HG03175 (cell line): ENCODE results near the gene TAS2R19.
"Not testable (repeated sequence)": the region's sequence is repeated elsewhere in the genome, so short reads cannot be mapped to it uniquely, and the experiment has no call there.

Experiments
- ATAC-seq: cut with Tn5 transposase; IDR thresholded peaks from one replicate; pipeline ENCODE4 v1.9.1; 2021; ENCODE audit warnings: mild to moderate bottlenecking, moderate library complexity; ENCODE audit not compliant: unreplicated experiment

The TAS2R19 gene

GRCh38 chr12:11022520-11022919 lies at the start of gene TAS2R19:
Gene TAS2R19, minus strand, starts transcription at chr12:11022620. Its CDS starts 49 bp downstream, at chr12:11022571.
- ATAC-seq = no peak

- ATAC-seq = no peak
Measured at GRCh38 chr12:11071414-11071813, 49.0 kb upstream of the TAS2R19 start.

DNA sequence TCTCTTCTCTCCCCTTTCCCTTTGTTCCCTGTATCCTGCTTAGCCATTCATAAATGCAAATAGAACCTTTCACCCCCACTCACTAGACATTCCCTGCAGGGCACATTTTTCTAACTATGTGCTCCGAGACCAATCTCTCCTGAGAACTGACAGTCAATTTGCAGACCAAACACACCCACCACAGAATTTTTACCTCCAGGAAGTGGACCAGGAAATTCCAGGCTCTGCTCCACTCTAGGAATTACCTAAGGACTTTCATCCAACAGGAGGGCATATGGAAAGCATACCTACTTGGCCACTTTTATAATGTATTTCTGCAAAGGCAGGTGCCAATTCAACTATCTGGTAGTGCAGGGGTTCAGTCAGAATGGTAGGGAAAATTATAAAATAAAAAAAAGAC lies 48.6 kb upstream of the TAS2R19 start:
- no peak for ATAC-seq

DNA sequence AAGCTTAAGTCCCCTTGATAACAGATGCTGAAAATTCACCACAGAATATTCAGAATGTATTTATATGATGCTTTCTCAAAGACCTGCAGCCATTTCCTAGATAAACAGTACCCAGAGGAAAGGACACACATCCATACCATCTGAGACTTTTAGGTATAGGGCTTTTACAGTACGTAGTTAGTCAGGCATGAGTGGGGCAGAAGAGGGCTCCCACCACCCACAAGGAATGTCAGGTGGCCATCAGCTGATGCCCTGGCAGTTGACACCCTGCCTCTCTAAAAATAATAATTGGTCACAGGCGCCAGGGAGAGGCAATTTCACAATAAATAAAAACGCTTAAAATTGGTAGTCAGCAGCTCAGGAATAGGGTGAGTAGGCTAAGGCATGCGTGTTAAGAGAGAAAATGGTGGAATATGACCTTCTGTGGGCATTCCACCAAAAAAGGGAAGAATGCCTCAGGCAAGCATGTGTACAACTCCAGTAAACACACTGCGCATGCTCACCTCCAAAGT lies 47.5 kb upstream of the TAS2R19 start:
- ATAC-seq = no peak

DNA sequence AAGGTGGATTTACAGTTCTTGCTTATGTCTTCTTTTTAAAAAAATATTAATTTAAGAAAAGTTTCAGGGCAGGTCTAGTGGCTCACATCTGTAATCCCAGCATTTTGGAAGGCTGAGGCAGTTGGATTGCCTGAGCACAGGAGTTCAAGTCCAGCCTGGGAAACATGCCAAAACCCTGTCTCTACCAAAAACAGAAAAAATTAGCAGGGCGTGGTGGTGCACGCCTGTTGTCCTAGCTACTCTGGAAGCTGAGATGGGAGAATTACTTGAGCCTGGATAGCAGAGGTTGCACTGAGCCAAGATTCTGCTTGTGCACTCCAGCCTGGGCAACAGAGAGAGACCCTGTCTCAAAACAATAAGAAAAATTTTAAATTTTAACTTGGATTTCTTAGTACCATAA lies 45.1 kb upstream of the TAS2R19 start:
- ATAC-seq = no peak

DNA sequence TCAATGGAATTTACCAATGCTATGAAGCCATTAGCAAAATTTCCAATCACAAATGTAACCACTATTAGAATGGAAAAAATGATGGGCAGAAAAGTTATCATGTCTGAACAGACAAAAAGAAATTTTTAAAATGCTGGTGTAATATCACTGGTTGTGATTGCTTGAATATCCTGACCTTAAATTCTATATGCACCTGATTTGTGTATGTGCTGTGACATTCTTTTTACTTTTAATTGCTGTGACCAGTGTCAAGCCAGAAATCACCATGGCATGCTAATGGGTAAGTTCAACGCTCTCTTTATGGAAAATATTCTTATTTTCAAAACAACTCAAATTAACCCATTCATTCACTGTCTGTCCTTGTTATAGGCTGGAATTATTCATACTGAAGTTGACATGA lies 39.8 kb upstream of the TAS2R19 start, which contains the start of gene TAS2R46:
TAS2R46 (minus strand) TSS at position 101 of the 400 bp plus-strand sequence; CDS start at position 101, 0 bp downstream.
- not testable (repeated sequence) for ATAC-seq

- ATAC-seq = no peak
Measured at GRCh38 chr12:11059784-11060183, 37.4 kb upstream of the TAS2R19 start.

GRCh38 chr12:11059041-11059440 lies 36.6 kb upstream of the TAS2R19 start:
- ATAC-seq = no peak

- no peak for ATAC-seq
Measured at GRCh38 chr12:11055306-11055705, 32.9 kb upstream of the TAS2R19 start.

DNA sequence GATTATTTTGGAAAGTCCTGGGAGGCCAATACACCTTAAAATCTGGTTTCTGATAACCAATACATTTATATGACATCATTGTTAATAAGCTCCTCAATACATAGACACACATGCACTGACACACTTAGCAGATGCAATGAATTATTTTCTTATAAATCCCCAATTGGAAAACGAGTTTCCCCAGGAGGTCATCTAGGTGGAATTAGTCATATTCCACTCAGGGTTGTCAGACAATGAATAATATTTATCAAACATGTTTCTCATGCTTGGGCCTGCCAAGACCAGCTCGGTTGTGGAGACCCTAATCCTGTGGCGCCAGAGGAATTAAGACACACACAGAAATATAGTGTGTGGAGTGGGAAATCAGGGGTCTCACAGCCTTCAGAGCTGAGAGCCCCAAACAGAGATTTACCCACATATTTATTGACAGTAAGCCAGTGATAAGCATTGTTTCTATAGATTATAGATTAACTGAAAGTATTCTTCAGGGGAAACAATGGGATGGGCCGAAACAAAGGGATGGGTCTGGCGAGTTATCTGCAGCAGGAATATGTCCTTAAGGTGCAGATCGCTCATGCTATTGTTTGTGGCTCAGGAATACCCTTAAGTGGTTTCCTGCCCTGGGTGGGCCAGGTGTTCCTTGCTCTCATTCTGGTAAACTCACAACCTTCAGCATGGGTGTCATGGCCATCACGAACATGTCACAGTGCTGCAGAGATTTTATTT lies 27.5 kb upstream of the TAS2R19 start:
- not testable (repeated sequence) for ATAC-seq

DNA sequence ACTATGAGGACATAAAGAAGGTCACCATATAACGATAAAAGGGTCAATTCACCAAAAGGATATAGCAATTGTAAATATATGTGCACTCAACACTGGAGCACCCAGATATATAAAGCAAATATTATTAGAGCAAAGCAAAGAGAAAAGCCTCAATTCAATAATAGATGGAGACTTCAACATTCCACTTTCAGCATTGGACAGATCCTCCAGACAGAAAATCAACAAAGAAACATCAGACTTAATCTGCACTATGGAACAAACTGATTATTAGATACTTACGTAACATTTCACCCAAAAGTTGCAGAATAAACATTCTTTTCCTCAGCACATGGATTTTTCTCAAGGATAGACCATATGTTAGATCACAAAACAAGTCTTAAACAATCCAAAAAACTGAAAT lies 18.9 kb upstream of the TAS2R19 start:
- ATAC-seq = not testable (repeated sequence)

- ATAC-seq = no peak
Measured at GRCh38 chr12:11040162-11040561, 17.7 kb upstream of the TAS2R19 start.

DNA sequence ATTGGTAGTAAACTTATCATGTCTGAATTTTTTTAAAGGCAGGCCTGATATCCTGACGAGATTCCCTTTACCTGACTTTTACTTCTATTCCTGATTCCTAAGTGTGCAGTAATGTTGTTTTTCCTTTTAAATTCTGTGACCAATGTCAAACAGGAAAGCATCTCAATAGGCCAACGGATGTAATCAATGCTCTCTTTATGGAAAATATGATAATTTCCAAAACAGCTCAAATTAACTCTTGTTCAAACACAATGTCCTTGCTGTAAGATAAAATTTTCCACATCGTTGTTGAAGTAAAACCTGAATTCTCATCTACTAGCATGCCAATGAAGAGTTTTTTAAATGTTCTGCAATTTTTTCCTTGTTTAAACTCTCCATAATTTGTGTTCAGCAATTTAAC lies 16.8 kb upstream of the TAS2R19 start:
- no peak for ATAC-seq

- not testable (repeated sequence) for ATAC-seq
Measured at GRCh38 chr12:11033959-11034358, 11.5 kb upstream of the TAS2R19 start.

- no peak for ATAC-seq
Measured at GRCh38 chr12:11031307-11031706, 8.9 kb upstream of the TAS2R19 start, which contains the start of gene TAS2R31. Gene TAS2R31, minus strand, starts transcription at chr12:11031407. Its CDS starts 72 bp downstream, at chr12:11031335.

DNA sequence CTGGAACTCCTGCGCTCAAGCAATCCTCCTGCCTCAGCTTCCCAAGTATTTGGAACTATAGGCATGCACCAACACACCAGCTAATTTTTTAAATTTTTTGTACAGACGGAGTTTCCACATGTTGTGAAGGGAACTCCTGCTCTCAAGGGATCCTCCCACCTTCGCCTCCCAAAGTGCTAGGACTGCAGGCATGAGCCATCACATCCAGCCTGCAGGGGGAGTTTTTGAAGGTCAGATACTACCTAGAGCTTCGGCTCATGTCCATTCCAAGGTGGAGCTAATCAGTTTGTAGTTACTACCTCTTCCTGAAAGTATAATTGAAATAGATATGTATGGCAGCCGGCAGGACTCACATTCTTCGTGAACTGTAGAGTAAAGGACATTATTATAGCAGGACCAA lies 3.7 kb upstream of the TAS2R19 start:
- ATAC-seq = no peak

DNA sequence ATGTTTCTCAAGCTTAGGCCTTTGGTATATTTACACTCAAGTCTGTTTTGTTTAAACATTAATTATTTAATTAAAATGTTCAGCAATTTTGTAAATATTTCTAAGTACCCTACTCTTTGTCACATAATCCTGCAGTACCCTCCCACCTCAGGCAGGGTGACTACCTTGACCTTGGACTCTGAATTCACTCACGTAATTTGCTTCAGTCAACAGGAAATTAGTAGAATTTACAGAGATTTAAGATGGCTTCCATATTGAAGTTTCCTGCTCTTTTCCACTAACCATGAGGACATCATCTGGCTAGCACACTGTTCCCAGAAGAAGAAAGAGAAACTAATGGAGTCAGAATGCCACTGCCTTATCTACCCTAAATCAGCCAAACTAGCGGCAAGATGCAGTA lies 967 bp upstream of the TAS2R19 start:
- no peak for ATAC-seq

- ATAC-seq = no peak
Measured at GRCh38 chr12:11016937-11017336, 5.5 kb downstream of the TAS2R19 start.

DNA sequence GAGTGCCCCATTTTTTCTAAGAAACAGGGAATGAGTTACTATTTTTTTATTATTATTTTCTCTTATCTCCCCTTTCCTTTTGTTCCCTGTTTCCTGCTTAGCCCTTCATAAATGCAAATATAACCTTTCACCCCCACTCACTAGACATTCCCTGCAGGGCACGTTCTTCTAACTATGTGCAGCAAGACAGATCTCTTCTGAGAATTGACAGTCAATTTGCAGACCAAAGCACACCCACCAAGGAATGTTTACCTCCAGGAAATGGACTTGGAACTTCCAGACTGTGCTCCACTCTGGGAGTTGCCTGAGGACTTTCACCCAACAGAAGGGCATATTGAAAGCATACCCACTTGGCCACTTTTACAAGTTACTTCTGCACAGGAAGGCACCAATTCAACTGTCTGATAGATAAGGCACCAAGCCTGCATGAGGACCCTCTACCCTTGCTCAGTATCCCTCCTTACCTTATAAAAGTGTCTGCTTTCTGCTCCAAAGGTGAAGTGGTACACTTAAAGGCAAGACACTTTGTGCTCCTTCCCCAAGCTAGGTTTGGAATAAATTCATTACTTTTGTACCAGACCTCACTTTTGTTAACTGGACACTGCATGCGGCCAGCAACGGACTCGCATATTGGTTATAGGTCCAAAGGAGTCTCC lies 6.5 kb downstream of the TAS2R19 start:
- ATAC-seq = no peak

DNA sequence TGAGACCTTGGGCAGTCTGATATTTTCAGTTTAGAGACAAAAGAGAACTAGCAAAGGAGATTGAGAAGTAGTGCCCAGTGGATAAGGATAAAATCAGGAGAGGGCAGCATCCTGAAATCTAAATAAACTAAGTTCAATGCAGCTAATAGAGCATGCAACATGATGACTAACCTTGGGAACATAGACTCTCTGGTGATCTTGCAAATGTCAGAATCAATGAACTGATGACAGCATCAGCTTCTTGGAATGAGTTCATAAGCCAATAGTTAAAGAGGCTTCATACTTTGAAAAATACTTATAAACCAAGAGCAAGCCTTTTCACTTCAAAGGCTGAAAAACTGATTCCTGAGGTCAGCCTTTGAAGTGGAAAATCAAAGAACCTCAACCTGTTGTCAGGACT lies 8.2 kb downstream of the TAS2R19 start:
- ATAC-seq = no peak

DNA sequence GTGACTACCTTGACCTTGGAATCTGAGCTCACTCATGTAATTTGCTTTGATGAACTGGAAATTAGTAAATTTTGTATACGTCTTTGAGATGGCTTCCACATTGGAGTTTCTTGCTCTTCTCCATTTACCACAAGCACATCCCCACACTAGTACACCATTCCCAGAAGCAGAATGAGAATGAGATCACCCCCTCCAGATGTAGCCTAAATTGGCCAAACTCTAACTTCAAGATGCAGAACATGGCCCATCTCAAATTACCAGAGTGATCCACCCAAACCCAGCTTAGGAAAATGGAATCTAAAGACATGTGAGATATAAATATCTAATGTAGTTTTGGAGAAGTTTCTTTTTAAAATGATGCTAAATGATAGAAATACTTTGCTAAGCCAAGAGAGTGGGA lies 14.8 kb downstream of the TAS2R19 start:
- ATAC-seq = no peak

DNA sequence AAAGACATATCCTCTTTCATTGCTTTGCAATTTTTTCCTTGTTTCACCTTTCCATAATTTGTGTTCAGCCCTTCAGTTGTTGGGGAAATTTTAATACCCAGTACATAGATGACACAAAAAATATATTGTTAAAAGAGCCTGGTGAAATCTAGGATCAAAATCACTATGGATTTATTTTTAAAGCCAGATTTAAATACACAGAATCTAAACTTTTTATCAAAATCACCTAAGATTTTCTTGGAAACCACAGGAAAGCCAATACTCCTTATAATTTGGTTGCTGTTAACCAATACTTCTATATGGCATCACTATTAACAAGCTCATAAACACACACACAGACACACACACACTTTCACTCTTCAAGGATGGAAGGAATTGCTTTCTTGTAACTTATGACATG lies 24.2 kb downstream of the TAS2R19 start, which contains the start of gene TAS2R20:
TAS2R20 (minus strand) TSS at position 101 of the 400 bp plus-strand sequence. CDS start 429 bp downstream, outside the sequence.
- no peak for ATAC-seq
